ENCODE data around the gene SEPTIN11. TPM values are rescaled to one million over a fixed set of nuclear protein-coding genes. Genes with fewer than 3 reads are reported as not detected.
"Not testable (repeated sequence)": the region's sequence is repeated elsewhere in the genome, so short reads cannot be mapped to it uniquely, and the experiment has no call there.

SEPTIN11 gene
- total RNA-seq, 1 donor from 2014 or later, result 244 TPM

GRCh38 chr4:76952071-76952470 lies 2.5 kb downstream of the SEPTIN11 start:
- no peak for DNase-seq

GRCh38 chr4:76952656-76953582 lies 3.4 kb downstream of the SEPTIN11 start:
- DNase-seq, result no peak

DNA sequence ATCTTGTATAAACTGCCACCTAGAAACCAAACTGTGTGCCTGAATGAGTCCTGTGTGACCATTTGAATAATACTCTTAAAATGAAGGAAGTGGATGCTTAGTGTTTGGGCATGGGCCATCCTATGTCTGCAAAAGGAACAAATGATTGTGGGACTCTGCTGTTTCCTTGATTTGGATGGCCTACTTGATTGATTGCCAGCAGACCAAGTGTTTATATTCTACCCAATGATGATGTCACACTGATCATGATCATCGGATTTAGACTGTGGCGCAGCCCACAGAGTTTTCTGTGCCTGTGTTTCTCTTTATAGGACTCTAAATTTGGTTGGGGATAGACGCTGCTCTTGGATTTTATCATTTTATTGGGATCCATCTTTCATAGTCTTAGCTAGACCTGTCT lies 4.4 kb downstream of the SEPTIN11 start:
- DNase-seq, result no peak

GRCh38 chr4:76954489-76954888 lies 4.9 kb downstream of the SEPTIN11 start:
- DNase-seq, result no peak

DNA sequence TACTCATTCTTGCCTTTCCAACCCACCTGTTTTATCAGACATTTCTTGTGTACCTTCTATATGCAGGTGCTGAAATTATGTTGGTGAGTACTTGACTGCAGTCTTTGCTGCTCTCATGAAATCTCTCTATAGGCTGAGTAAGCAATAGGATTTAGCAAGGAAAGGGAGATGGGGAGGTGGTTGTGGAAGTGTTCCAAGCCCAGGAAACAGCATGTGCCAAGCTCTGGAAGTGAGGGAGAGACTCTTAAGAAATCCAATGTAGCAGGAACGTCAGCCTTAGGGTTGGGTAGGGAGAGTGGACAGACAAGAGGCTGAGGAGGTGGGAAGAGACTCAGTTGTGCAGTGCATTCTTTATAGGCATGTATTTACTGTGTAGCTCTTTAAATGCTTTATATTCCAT lies 5.6 kb downstream of the SEPTIN11 start:
- DNase-seq, result peak; percentile 21

- no peak for DNase-seq
Observed at GRCh38 chr4:76957004-76957738, 7.6 kb downstream of the SEPTIN11 start.

DNA sequence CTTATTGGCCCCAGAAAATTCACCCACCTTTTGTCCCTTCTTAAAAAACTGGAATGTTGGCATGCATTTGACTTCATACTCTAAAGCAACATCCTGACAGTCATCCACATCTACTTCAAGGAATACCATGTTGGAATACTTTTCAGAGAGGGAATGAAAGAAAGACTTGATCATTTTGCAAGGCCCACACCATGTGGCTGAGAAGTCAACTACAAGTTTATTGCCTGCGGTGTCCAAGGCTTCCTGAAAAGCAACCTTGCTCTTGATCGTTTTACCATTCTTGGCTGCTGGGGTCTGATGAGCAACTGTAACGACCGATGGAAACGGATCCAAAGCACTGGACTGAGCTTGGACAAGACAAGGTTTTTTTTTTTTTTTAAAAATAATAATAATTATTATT lies 9.3 kb downstream of the SEPTIN11 start:
- no peak for DNase-seq

- DNase-seq, result no peak
Observed at GRCh38 chr4:76960014-76960413, 10.5 kb downstream of the SEPTIN11 start.

GRCh38 chr4:76962406-76963130 lies 13.0 kb downstream of the SEPTIN11 start:
- no peak for DNase-seq

DNA sequence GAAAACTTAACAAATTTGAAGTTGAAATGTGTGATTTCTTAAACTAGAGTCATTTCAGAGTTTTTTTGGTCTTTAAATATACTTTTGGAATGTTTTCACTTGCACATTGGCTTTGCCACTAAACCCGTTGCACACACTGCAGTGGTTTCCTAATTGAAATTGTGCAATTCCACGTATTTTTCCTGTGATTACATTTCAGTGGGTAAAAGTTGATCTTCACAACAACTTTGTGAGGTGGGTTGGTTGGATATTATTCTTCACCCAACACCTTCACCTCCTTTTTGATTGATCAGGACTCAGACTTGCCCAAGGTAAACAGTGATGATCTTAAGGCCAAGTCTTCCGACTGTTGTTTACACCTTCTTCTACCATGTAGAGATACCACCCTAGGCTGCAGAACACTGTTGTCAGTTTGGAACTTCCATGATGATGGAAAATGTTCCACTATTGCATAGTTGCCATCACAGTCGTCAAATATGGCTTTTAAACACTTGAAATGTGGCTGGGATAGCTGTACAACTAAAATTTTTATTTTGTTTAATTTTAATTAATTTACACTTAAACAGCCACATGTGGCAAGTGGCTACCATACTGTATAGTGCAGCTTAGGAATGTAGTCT lies 13.7 kb downstream of the SEPTIN11 start:
- DNase-seq, result no peak

GRCh38 chr4:76963927-76964326 lies 14.4 kb downstream of the SEPTIN11 start:
- not testable (repeated sequence) for DNase-seq

DNA sequence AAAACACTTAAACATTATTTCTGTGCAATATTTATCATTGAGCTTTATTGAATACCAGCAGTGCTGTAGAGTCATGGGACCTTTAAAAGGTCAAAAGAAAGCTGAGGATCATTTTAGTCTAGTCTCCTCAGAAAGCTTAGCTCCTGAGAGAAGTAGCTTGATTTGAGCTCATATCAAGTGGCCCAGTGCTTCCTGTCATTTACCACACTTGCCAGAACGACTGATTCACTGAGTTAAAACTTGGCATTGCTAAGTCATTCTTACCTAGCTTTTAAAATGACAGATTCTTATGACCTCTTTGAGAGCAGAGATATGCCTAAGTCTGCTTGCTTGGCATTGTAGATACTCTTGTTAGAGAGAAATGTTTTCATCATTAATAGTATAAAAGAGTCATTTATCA lies 15.2 kb downstream of the SEPTIN11 start:
- no peak for DNase-seq

DNA sequence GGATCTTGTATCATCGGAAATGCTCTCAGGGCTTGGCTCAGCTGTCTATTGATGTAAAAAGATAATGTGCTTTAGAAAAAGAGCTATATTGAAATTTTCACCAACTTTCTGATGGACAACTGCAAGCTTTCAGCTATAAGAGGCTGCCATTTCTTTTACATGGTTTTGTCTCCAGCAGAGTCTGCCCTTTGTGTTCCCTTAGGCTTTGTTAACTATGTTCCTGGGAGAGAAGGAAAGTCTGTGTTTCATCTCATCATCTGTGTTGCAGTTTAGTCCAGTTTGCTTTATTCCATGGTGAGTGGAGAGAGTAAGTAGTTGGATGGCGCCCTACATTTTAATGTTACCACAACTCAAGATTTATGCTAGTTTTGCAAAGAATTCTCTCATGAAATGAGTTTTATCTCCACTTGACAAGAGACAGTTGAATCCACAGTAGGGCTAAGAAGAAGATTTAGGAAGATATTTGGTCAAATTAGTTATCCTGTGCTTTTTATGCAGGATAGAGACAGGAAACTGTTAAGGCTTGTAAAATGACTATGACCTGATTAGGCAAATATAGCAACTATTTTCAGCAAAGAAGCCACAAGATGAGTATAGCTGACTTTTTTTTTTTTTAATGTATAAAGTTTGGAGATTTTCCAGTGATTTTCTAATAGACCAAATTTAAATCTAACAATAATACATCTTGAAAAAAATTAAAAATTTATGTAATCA lies 16.5 kb downstream of the SEPTIN11 start:
- no peak for DNase-seq

GRCh38 chr4:76968937-76969336 lies 19.4 kb downstream of the SEPTIN11 start:
- DNase-seq, result no peak

DNA sequence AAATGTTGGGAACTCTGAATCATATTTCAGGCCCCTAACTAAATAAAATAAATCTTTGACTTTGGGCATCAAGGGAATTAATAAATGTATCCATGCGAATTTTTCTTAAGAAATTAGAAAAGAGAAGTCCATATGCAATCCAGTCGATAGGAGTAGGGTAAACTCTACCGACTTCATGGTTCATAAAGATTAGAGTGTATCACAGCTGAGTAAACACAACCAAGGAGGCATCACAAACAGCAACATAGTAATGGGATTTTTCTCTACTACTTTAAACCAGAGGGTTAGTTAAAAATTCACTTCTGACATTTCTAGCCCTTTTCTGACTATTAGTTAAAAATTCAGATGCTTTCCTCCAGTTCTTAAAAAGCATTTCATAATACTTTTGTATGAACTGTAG lies 19.9 kb downstream of the SEPTIN11 start:
- no peak for DNase-seq

DNA sequence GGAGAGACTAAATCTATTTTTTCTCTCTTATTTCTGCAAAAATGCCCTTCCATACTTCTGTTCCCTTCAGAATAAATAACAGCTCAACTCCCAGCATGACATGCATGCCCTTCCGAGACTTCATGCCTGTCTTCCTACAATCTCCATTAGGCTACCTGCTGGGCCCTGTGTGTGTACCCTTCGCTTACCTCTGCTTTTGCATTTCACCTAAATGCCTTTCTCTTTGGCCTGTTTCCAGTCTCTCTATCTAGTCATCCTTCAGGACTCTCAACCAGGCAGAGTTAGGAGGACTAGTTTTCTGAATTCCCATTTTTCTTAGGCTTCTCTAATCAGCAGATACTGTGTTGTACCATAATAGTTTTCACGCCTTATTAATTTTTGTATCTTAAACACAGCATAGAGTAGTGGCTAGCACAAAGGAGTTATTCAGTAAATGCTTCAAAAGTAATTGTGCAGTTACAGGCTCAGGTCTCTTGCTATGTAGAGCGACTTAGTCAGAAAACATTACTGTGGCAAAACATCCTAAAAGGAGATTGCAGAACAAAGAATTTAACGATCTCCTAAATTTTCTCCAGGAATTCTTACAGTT lies 20.5 kb downstream of the SEPTIN11 start:
- DNase-seq, result no peak

DNA sequence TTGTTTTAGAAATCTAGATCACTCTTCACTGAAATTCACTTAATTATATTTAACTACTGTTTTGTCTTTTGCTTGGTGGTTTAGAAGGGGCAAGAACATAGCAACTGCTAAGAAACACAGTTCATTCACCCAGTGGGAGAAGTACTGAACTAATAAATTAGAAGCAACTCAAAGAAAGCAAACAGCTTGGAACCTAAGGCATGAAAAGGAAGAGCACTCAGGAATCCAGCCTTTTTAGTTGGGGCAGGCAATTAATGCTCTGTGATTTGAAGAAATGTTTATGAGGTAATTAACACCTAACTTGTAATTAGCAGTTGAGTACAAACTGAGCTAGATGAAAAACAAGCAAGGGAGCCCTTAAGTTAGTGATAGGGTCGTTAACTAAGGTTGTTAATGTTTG lies 22.8 kb downstream of the SEPTIN11 start:
- no peak for DNase-seq

DNA sequence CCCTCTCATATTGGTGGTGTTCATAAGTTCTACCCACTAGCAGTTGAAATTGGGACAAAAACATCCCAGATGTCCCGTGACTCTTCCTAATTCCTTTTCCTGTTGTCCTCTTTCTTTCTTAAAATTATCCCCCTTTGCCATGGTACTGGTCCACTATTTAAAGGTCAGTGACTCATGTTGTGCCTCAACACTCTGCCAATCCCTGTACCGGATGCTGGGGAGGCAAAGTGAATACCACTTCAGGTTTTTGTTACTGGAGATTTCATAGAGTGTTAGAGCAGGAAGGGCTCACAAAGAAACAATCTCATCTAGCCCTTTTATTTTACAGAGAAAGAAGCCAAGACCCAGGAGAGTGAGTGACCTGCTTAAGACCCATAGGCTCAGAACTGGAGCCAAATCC lies 24.6 kb downstream of the SEPTIN11 start:
- DNase-seq, result no peak

GRCh38 chr4:76977113-76977512 lies 27.6 kb downstream of the SEPTIN11 start:
- no peak for DNase-seq

DNA sequence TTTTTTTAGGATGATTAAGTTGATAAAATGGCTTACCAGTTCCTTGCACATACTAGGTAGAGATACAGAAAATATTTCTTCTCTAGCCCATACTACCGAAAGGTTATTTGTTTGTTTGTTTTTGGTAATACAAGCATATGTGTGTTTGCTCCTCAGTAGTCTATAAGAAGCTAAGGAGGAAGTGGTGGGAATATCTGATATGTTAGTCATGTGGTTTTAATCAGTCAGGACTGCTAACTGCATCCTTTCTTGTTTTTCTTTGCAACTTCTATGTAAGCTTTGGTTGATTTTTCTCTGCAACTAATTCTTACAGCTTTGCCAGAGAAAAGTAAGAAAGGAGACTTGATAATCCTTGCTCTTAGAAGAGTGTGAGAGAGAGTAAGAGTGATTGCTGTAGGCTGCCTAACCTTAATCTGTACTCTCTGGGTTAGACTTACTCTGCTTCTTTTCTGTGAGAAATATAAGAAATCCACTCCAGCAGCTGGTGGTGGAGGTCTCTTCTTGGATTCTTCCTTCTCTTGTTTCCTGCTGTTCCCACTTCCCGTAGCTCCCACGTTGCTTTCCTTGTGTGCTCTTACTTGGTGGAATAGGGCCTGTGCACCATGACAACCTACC lies 28.3 kb downstream of the SEPTIN11 start:
- DNase-seq, result no peak

DNA sequence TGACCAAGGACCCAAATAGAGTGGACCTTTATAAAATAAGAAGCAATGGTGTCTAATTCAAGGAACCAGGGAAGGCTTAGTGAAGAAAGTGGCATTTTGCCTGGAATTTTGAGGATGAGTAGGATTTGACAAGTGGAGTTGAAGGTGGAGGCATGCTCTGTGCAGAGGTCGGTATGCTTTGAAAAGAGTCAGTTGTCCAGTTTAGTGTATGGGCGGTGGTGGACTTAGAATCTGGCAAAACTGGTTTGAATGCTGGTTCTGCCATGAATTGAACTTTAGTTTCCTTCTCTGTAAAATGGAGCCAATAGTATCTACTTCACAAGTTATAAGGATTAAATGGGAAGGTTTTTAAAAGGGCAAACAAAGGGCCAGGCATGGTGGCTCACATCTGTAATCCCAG lies 29.7 kb downstream of the SEPTIN11 start:
- no peak for DNase-seq

All from occipital lobe (tissue), 2 donors.